Thoracic aorta (tissue), 2 donors: Measurements from ENCODE around the gene PEX19. TPM values are rescaled to one million over a fixed set of nuclear protein-coding genes. Genes with fewer than 3 reads are reported as not detected.

ENCODE experiments used
- ATAC-seq: fragments of 150-250 bp; one replicate; pipeline ENCODE4 v1.8.0; 2017; ENCODE audit warnings: low read depth; ENCODE audit not compliant: insufficient number of reproducible peaks, low FRiP score
- DNase-seq: peaks from one replicate; pipeline ENCODE4 v3.0.0-alpha.2; 2020; ENCODE audit warnings: low spot score
- H3K27ac ChIP-seq, 2 donors: fragments of 200-600 bp; sonication (generic); 1 replicate in 1 of 2; 2 replicates in 1 of 2; pipeline ENCODE4 v1.5.1; 2016; ENCODE audit warnings: mild to moderate bottlenecking in 2 of 2, moderate library complexity in 2 of 2
- H3K27me3 ChIP-seq: fragments of 200-600 bp; sonication (generic); replicated peaks from 2 replicates; pipeline ENCODE4 v1.6.0; 2016; ENCODE audit warnings: mild to moderate bottlenecking; ENCODE audit not compliant: insufficient read depth
- H3K36me3 ChIP-seq: fragments of 200-600 bp; sonication (generic); one replicate; pipeline ENCODE4 v1.5.1; 2016
- H3K4me1 ChIP-seq, 2 donors: fragments of 200-600 bp; sonication (generic); 1 replicate in 1 of 2; 2 replicates in 1 of 2; pipeline versions ENCODE4 v1.5.1 to v1.6.0; 2016; ENCODE audit warnings: low read depth in 2 of 2, mild to moderate bottlenecking in 1 of 2; ENCODE audit not compliant: control insufficient read depth in 1 of 2
- H3K4me3 ChIP-seq: fragments of 200-600 bp; sonication (generic); 2 replicates; pipeline ENCODE4 v1.5.1; 2016; ENCODE audit warnings: mild to moderate bottlenecking
- H3K9me3 ChIP-seq: fragments of 200-600 bp; sonication (generic); 2 replicates; pipeline ENCODE4 v1.5.1; 2016
- CTCF ChIP-seq: fragments of 200-600 bp; sonication (generic); IDR thresholded peaks from one replicate; pipeline ENCODE4 v1.5.1; 2019; ENCODE audit warnings: antibody characterized with exemption
- total RNA-seq, 2 donors: library from RNA; depleted of rRNA; stranded (reverse); fragments of >200 nt; gene quantifications; one replicate each; pipeline versions ENCODE4 v1.1.0 to v1.2.3, GENCODE V29; 2016

PEX19 gene
- total RNA-seq, 2 donors from 2014 or later = 42.8 to 45.4 TPM

GRCh38 chr1:160308451-160309184 lies 23.7 kb upstream of the PEX19 start:
- H3K4me3 ChIP-seq = no peak overlapping the region
- no peaks in the 10 kb centered on the region for H3K27me3 ChIP-seq
- no peak overlapping the region for H3K27ac ChIP-seq
- H3K9me3 ChIP-seq = no peaks in the 10 kb centered on the region
- H3K36me3 ChIP-seq = peaks cover 84% of the 10 kb centered on the region
- H3K4me1 ChIP-seq = no peaks in the 10 kb centered on the region
- DNase-seq = no peak
- no peak for TF ChIP-seq CTCF
- no peak for ATAC-seq

GRCh38 chr1:160307118-160307791 lies 22.3 kb upstream of the PEX19 start:
- TF ChIP-seq CTCF = no peak
- DNase-seq (no peak), ATAC-seq (no peak)
- Histone ChIP-seq H3K27me3 (no peaks in the 10 kb centered on the region), H3K36me3 (peaks cover 85% of the 10 kb centered on the region), H3K27ac (no peak overlapping the region), H3K9me3 (no peaks in the 10 kb centered on the region), H3K4me3 (no peak overlapping the region), H3K4me1 (no peaks in the 10 kb centered on the region)

GRCh38 chr1:160300173-160300572 lies 15.2 kb upstream of the PEX19 start:
- Histone ChIP-seq H3K4me3 (no peak overlapping the region), H3K4me1 (no peaks in the 10 kb centered on the region), H3K27me3 (no peaks in the 10 kb centered on the region), H3K36me3 (peaks cover 60% of the 10 kb centered on the region), H3K27ac (no peak overlapping the region), H3K9me3 (no peaks in the 10 kb centered on the region)
- DNase-seq = no peak
- no peak for TF ChIP-seq CTCF
- ATAC-seq = no peak

GRCh38 chr1:160296036-160296435 lies 11.1 kb upstream of the PEX19 start:
- H3K4me1 ChIP-seq = no peaks in the 10 kb centered on the region
- no peak for TF ChIP-seq CTCF
- no peak overlapping the region for H3K4me3 ChIP-seq
- no peaks in the 10 kb centered on the region for H3K27me3 ChIP-seq
- no peak overlapping the region for H3K27ac ChIP-seq
- peaks cover 80% of the 10 kb centered on the region for H3K36me3 ChIP-seq
- H3K9me3 ChIP-seq = no peaks in the 10 kb centered on the region
- ATAC-seq = no peak
- no peak for DNase-seq

- H3K36me3 ChIP-seq = peaks cover 85% of the 10 kb centered on the region
- ATAC-seq (no peak), DNase-seq (no peak)
- no peak overlapping the region for H3K4me3 ChIP-seq
- no peak overlapping the region for H3K27ac ChIP-seq
- no peaks in the 10 kb centered on the region for H3K9me3 ChIP-seq
- no peak for TF ChIP-seq CTCF
- H3K27me3 ChIP-seq = no peaks in the 10 kb centered on the region
- H3K4me1 ChIP-seq = no peaks in the 10 kb centered on the region
Observed at GRCh38 chr1:160293020-160293968, 8.4 kb upstream of the PEX19 start.
